Central memory CD8-positive, alpha-beta T cell (primary cell): ENCODE data around the gene RNU4-1.
"Not testable (repeated sequence)": the region's sequence is repeated elsewhere in the genome, so short reads cannot be mapped to it uniquely, and the experiment has no call there.

ENCODE experiments used
- ATAC-seq: fragments of 150-1000 bp; cut with Tn5 transposase; replicated peaks from 2 replicates; pipeline ENCODE4 v1.10.0; 2022; ENCODE audit warnings: mild to moderate bottlenecking, moderate FRiP score, moderate number of reproducible peaks; ENCODE audit not compliant: poor library complexity, severe bottlenecking; ENCODE audit errors: extremely low read depth
- DNase-seq, 2 donors: peaks; one replicate each; pipeline ENCODE4 v3.0.0; 2021; ENCODE audit warnings: low spot score in 2 of 2
- H3K27ac Mint-ChIP-seq: one replicate; pipeline ENCODE4 v1.8.0; 2022; ENCODE audit warnings: low read depth, mild to moderate bottlenecking, moderate library complexity, mixed read lengths
- H3K27me3 Mint-ChIP-seq: one replicate; pipeline ENCODE4 v1.8.0; 2022; ENCODE audit warnings: mixed read lengths
- H3K36me3 Mint-ChIP-seq: one replicate; pipeline ENCODE4 v1.8.0; 2022; ENCODE audit warnings: mild to moderate bottlenecking, moderate library complexity, mixed read lengths; ENCODE audit not compliant: insufficient read depth
- H3K4me1 Mint-ChIP-seq: one replicate; pipeline ENCODE4 v1.8.0; 2022; ENCODE audit warnings: mixed read lengths
- H3K4me3 Mint-ChIP-seq: one replicate; pipeline ENCODE4 v1.8.0; 2022; ENCODE audit warnings: mild to moderate bottlenecking, moderate library complexity, mixed read lengths
- H3K9me3 Mint-ChIP-seq: one replicate; pipeline ENCODE4 v1.8.0; 2022; ENCODE audit warnings: mixed read lengths

The RNU4-1 gene

GRCh38 chr12:120292661-120293531 is at the start of gene RNU4-1:
Gene RNU4-1, minus strand, starts transcription at chr12:120293237.
- DNase-seq (peak; percentile 63 to 83), ATAC-seq (peak; percentile 46)
- peaks cover 15% of the 10 kb centered on the region for H3K36me3 Mint-ChIP-seq
- no peaks in the 10 kb centered on the region for H3K27me3 Mint-ChIP-seq
- H3K4me3 Mint-ChIP-seq = no peak within 1 kb of the TSS
- H3K4me1 Mint-ChIP-seq = no peaks in the 10 kb centered on the region
- no peak within 1 kb of the TSS for H3K27ac Mint-ChIP-seq
- H3K9me3 Mint-ChIP-seq = no peaks in the 10 kb centered on the region

GRCh38 chr12:120342175-120343038 is 49.4 kb upstream of the RNU4-1 start:
- H3K4me3 Mint-ChIP-seq = no peak overlapping the region
- no peak for ATAC-seq
- H3K9me3 Mint-ChIP-seq = peaks cover 13% of the 10 kb centered on the region
- H3K4me1 Mint-ChIP-seq = no peaks in the 10 kb centered on the region
- no peaks in the 10 kb centered on the region for H3K36me3 Mint-ChIP-seq
- no peak overlapping the region for H3K27ac Mint-ChIP-seq
- H3K27me3 Mint-ChIP-seq = peaks cover 32% of the 10 kb centered on the region
- no peak for DNase-seq

GRCh38 chr12:120339256-120339655 is 46.2 kb upstream of the RNU4-1 start:
- ATAC-seq (no peak), DNase-seq (no peak)
- peaks cover 21% of the 10 kb centered on the region for H3K27me3 Mint-ChIP-seq
- peaks cover 3% of the 10 kb centered on the region for H3K36me3 Mint-ChIP-seq
- peaks cover 15% of the 10 kb centered on the region for H3K9me3 Mint-ChIP-seq
- no peaks in the 10 kb centered on the region for H3K4me1 Mint-ChIP-seq
- H3K27ac Mint-ChIP-seq = no peak overlapping the region
- no peak overlapping the region for H3K4me3 Mint-ChIP-seq

- ATAC-seq = no peak
- peaks cover 21% of the 10 kb centered on the region for H3K27me3 Mint-ChIP-seq
- peaks cover 3% of the 10 kb centered on the region for H3K36me3 Mint-ChIP-seq
- no peak overlapping the region for H3K27ac Mint-ChIP-seq
- H3K4me3 Mint-ChIP-seq = no peak overlapping the region
- H3K4me1 Mint-ChIP-seq = no peaks in the 10 kb centered on the region
- no peak for DNase-seq
- H3K9me3 Mint-ChIP-seq = peaks cover 15% of the 10 kb centered on the region
Measured at GRCh38 chr12:120337730-120338129, 44.7 kb upstream of the RNU4-1 start.

GRCh38 chr12:120336392-120336791 is 43.4 kb upstream of the RNU4-1 start:
- not testable (repeated sequence) for DNase-seq, H3K4me3 Mint-ChIP-seq, ATAC-seq, H3K36me3 Mint-ChIP-seq, H3K27ac Mint-ChIP-seq, H3K4me1 Mint-ChIP-seq
- Mint-ChIP-seq H3K9me3 (peaks cover 15% of the 10 kb centered on the region), H3K27me3 (peaks cover 17% of the 10 kb centered on the region)

- DNase-seq, ATAC-seq: not testable (repeated sequence)
Measured at GRCh38 chr12:120335447-120335846, 42.4 kb upstream of the RNU4-1 start.

GRCh38 chr12:120332523-120332922 is 39.5 kb upstream of the RNU4-1 start:
- DNase-seq (no peak), ATAC-seq (no peak)
- Mint-ChIP-seq H3K27me3 (peaks cover 11% of the 10 kb centered on the region), H3K27ac (no peak overlapping the region), H3K9me3 (peaks cover 3% of the 10 kb centered on the region), H3K4me1 (no peaks in the 10 kb centered on the region), H3K36me3 (peaks cover 3% of the 10 kb centered on the region), H3K4me3 (no peak overlapping the region)

More at GRCh38 chr12:120335447-120335846, 42.4 kb upstream of the RNU4-1 start:
- Mint-ChIP-seq H3K9me3 (peaks cover 15% of the 10 kb centered on the region), H3K27me3 (peaks cover 19% of the 10 kb centered on the region)
- H3K4me3 Mint-ChIP-seq, H3K27ac Mint-ChIP-seq, H3K36me3 Mint-ChIP-seq, H3K4me1 Mint-ChIP-seq: not testable (repeated sequence)

- H3K27ac Mint-ChIP-seq = no peak overlapping the region
- ATAC-seq (no peak), DNase-seq (no peak)
- H3K27me3 Mint-ChIP-seq = peaks cover 11% of the 10 kb centered on the region
- no peak overlapping the region for H3K4me3 Mint-ChIP-seq
- no peaks in the 10 kb centered on the region for H3K4me1 Mint-ChIP-seq
- no peaks in the 10 kb centered on the region for H3K9me3 Mint-ChIP-seq
- peaks cover 3% of the 10 kb centered on the region for H3K36me3 Mint-ChIP-seq
Measured at GRCh38 chr12:120332041-120332440, 39.0 kb upstream of the RNU4-1 start.

- H3K27ac Mint-ChIP-seq = no peak overlapping the region
- no peaks in the 10 kb centered on the region for H3K4me1 Mint-ChIP-seq
- peaks cover 11% of the 10 kb centered on the region for H3K27me3 Mint-ChIP-seq
- no peak for ATAC-seq
- DNase-seq = no peak
- H3K9me3 Mint-ChIP-seq = no peaks in the 10 kb centered on the region
- no peaks in the 10 kb centered on the region for H3K36me3 Mint-ChIP-seq
- no peak overlapping the region for H3K4me3 Mint-ChIP-seq
Measured at GRCh38 chr12:120331390-120331789, 38.4 kb upstream of the RNU4-1 start.

- DNase-seq = no peak
- no peak for ATAC-seq
- Mint-ChIP-seq H3K4me1 (peaks cover 11% of the 10 kb centered on the region), H3K4me3 (no peak overlapping the region), H3K36me3 (peaks cover 3% of the 10 kb centered on the region), H3K9me3 (no peaks in the 10 kb centered on the region), H3K27ac (no peak overlapping the region), H3K27me3 (peaks cover 11% of the 10 kb centered on the region)
Measured at GRCh38 chr12:120328228-120328627, 35.2 kb upstream of the RNU4-1 start.

- ATAC-seq (no peak), DNase-seq (no peak)
- Mint-ChIP-seq H3K4me1 (peaks cover 11% of the 10 kb centered on the region), H3K27ac (no peak within 1 kb of the TSS), H3K4me3 (no peak within 1 kb of the TSS), H3K27me3 (peaks cover 11% of the 10 kb centered on the region), H3K36me3 (peaks cover 3% of the 10 kb centered on the region), H3K9me3 (no peaks in the 10 kb centered on the region)
Measured at GRCh38 chr12:120327593-120327992, 34.6 kb upstream of the RNU4-1 start, which contains the start of gene PLA2G1B. Gene PLA2G1B, minus strand, starts transcription at chr12:120327779. Its CDS starts 26 bp downstream, at chr12:120327753.

GRCh38 chr12:120324841-120325417 is 31.9 kb upstream of the RNU4-1 start:
- no peak for DNase-seq
- peaks cover 5% of the 10 kb centered on the region for H3K36me3 Mint-ChIP-seq
- H3K4me1 Mint-ChIP-seq = peaks cover 11% of the 10 kb centered on the region
- no peaks in the 10 kb centered on the region for H3K27me3 Mint-ChIP-seq
- H3K9me3 Mint-ChIP-seq = no peaks in the 10 kb centered on the region
- ATAC-seq = no peak
- H3K4me3 Mint-ChIP-seq = peak overlapping the region; percentile 89
- H3K27ac Mint-ChIP-seq = no peak overlapping the region
